Measurements from ENCODE around the gene NOCT. TPM values are rescaled to one million over a fixed set of nuclear protein-coding genes. Genes with fewer than 3 reads are reported as not detected.

Gene NOCT
- polyA plus RNA-seq, 1 donor from 2014 or later: 5.1 TPM

DNA sequence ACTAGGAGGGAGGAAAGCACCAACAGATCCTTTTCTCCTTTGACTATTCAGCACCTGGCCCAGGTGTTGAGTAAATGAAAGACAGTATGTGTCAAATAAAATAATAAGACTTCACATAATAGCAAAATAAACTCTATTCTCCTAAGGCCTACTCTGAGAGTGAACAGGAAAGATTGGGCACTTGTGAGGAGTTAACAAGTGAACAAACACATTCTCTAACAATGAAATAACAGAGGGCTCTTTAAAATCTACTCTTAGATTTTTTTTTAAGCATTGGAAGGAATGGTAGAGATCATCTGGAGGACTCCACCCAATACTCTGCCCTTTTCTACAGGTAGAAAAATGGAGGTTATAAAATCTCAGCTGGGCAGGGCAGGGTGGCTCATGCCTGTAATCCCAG, 39.1 kb upstream of the NOCT start:
- H3K4me2 ChIP-seq (ENCODE audit: low read length): no peak overlapping the region
- no peak for TF ChIP-seq EP300 (conservative IDR thresholded peaks at IDR 0.05; ENCODE audit: poor library complexity, severe bottlenecking)
- no peak for TF ChIP-seq TAF1 (IDR thresholded peaks at IDR 0.05; ENCODE audit: low read depth)
- no peak for TF ChIP-seq MXI1 (conservative IDR thresholded peaks at IDR 0.05; ENCODE audit: poor library complexity, severe bottlenecking)
- no peak for TF ChIP-seq RAD21 (conservative IDR thresholded peaks at IDR 0.05)
- TF ChIP-seq, protein P1, sequence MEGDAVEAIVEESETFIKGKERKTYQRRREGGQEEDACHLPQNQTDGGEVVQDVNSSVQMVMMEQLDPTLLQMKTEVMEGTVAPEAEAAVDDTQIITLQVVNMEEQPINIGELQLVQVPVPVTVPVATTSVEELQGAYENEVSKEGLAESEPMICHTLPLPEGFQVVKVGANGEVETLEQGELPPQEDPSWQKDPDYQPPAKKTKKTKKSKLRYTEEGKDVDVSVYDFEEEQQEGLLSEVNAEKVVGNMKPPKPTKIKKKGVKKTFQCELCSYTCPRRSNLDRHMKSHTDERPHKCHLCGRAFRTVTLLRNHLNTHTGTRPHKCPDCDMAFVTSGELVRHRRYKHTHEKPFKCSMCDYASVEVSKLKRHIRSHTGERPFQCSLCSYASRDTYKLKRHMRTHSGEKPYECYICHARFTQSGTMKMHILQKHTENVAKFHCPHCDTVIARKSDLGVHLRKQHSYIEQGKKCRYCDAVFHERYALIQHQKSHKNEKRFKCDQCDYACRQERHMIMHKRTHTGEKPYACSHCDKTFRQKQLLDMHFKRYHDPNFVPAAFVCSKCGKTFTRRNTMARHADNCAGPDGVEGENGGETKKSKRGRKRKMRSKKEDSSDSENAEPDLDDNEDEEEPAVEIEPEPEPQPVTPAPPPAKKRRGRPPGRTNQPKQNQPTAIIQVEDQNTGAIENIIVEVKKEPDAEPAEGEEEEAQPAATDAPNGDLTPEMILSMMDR (IDR thresholded peaks at IDR 0.05; ENCODE audit: poor library complexity, severe bottlenecking): no peak
- TF ChIP-seq SMC3 (conservative IDR thresholded peaks at IDR 0.05; ENCODE audit: poor library complexity): no peak
- TF ChIP-seq POLR2AphosphoS5 (IDR thresholded peaks at IDR 0.05): no peak
- no peak for TF ChIP-seq EZH2 (IDR thresholded peaks at IDR 0.05; ENCODE audit: borderline replicate concordance, insufficient read depth, low read length, poor library complexity, severe bottlenecking)
- TF ChIP-seq, protein P2, sequence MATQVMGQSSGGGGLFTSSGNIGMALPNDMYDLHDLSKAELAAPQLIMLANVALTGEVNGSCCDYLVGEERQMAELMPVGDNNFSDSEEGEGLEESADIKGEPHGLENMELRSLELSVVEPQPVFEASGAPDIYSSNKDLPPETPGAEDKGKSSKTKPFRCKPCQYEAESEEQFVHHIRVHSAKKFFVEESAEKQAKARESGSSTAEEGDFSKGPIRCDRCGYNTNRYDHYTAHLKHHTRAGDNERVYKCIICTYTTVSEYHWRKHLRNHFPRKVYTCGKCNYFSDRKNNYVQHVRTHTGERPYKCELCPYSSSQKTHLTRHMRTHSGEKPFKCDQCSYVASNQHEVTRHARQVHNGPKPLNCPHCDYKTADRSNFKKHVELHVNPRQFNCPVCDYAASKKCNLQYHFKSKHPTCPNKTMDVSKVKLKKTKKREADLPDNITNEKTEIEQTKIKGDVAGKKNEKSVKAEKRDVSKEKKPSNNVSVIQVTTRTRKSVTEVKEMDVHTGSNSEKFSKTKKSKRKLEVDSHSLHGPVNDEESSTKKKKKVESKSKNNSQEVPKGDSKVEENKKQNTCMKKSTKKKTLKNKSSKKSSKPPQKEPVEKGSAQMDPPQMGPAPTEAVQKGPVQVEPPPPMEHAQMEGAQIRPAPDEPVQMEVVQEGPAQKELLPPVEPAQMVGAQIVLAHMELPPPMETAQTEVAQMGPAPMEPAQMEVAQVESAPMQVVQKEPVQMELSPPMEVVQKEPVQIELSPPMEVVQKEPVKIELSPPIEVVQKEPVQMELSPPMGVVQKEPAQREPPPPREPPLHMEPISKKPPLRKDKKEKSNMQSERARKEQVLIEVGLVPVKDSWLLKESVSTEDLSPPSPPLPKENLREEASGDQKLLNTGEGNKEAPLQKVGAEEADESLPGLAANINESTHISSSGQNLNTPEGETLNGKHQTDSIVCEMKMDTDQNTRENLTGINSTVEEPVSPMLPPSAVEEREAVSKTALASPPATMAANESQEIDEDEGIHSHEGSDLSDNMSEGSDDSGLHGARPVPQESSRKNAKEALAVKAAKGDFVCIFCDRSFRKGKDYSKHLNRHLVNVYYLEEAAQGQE (IDR thresholded peaks at IDR 0.05; ENCODE audit: borderline replicate concordance): no peak
- no peak overlapping the region for H3K27ac ChIP-seq (ENCODE audit: low read length)
- H2AFZ ChIP-seq (ENCODE audit: low read depth, low read length): no peak overlapping the region
- no peak overlapping the region for H3K4me3 ChIP-seq (ENCODE audit: low read length)
- no peaks in the 10 kb centered on the region for H3F3A ChIP-seq (ENCODE audit: insufficient read depth, low read length, poor library complexity, severe bottlenecking)
- no peaks in the 10 kb centered on the region for H3K27me3 ChIP-seq (ENCODE audit: insufficient read depth, low read depth, low read length)
- no peak overlapping the region for H3K9ac ChIP-seq (ENCODE audit: low read length)
- no peaks in the 10 kb centered on the region for H3K9me2 ChIP-seq (ENCODE audit: insufficient read depth, low read length)
- no peaks in the 10 kb centered on the region for H3K36me3 ChIP-seq (ENCODE audit: insufficient read depth, low read length)
- no peaks in the 10 kb centered on the region for H4K20me1 ChIP-seq (ENCODE audit: insufficient read depth)
- no peaks in the 10 kb centered on the region for H3K9me3 ChIP-seq (ENCODE audit: low read length)
- H3K79me2 ChIP-seq (replicated peaks; ENCODE audit: insufficient read depth, low read length): no peaks in the 10 kb centered on the region

DNA sequence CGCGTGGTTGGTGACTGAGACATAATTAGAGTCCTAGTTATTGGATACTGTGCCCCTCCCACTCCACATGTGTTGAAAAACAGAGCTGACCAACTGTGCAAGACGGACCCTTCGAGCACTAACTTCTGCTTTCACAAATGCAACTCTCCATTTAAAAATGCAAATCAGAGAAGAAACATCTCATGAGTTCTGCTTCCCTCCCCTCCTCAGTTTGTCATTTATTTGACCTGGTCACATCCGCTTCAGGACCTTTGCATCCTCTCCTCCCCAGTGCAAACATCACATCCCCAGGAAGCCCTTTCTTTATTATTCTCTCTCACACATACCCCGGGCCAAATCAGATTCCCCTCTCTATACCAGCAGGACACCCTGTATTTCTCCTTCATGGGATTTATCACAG, 38.1 kb upstream of the NOCT start:
- Histone ChIP-seq H3F3A (ENCODE audit: insufficient read depth, low read length, poor library complexity, severe bottlenecking) (no peaks in the 10 kb centered on the region), H2AFZ (ENCODE audit: low read depth, low read length) (no peak overlapping the region), H3K27me3 (ENCODE audit: insufficient read depth, low read depth, low read length) (no peaks in the 10 kb centered on the region), H3K9me2 (ENCODE audit: insufficient read depth, low read length) (no peaks in the 10 kb centered on the region), H3K4me2 (ENCODE audit: low read length) (no peak overlapping the region), H3K4me3 (ENCODE audit: low read length) (no peak overlapping the region), H3K9ac (ENCODE audit: low read length) (no peak overlapping the region), H4K20me1 (ENCODE audit: insufficient read depth) (no peaks in the 10 kb centered on the region), H3K9me3 (ENCODE audit: low read length) (no peaks in the 10 kb centered on the region), H3K27ac (ENCODE audit: low read length) (no peak overlapping the region), H3K79me2 (replicated peaks; ENCODE audit: insufficient read depth, low read length) (no peaks in the 10 kb centered on the region), H3K36me3 (ENCODE audit: insufficient read depth, low read length) (no peaks in the 10 kb centered on the region)
- TF ChIP-seq, protein P2 (IDR thresholded peaks at IDR 0.05; ENCODE audit: borderline replicate concordance): no peak
- TF ChIP-seq SMC3 (conservative IDR thresholded peaks at IDR 0.05; ENCODE audit: poor library complexity): no peak
- no peak for TF ChIP-seq POLR2AphosphoS5 (IDR thresholded peaks at IDR 0.05)
- TF ChIP-seq EZH2 (IDR thresholded peaks at IDR 0.05; ENCODE audit: borderline replicate concordance, insufficient read depth, low read length, poor library complexity, severe bottlenecking): no peak
- no peak for TF ChIP-seq RAD21 (conservative IDR thresholded peaks at IDR 0.05)
- no peak for TF ChIP-seq TAF1 (IDR thresholded peaks at IDR 0.05; ENCODE audit: low read depth)
- TF ChIP-seq EP300 (conservative IDR thresholded peaks at IDR 0.05; ENCODE audit: poor library complexity, severe bottlenecking): no peak
- TF ChIP-seq, protein P1 (IDR thresholded peaks at IDR 0.05; ENCODE audit: poor library complexity, severe bottlenecking): no peak
- no peak for TF ChIP-seq MXI1 (conservative IDR thresholded peaks at IDR 0.05; ENCODE audit: poor library complexity, severe bottlenecking)
